CD4-positive, alpha-beta T cell (primary cell): ENCODE results near the gene HDHD3. TPM values are rescaled to one million over a fixed set of nuclear protein-coding genes. Genes with fewer than 3 reads are reported as not detected.

Experiments
- ATAC-seq: fragments of 200-7000 bp; cut with Tn5 transposase; one replicate; pipeline ENCODE4 v1.10.0; 2022; ENCODE audit warnings: mild to moderate bottlenecking; ENCODE audit not compliant: poor library complexity
- CTCF ChIA-PET: fragments of 350-600 bp; sonication (Branson Sonifier 250); formaldehyde crosslinking; loops from one replicate; lab custom pipeline; 2021; ENCODE audit warnings: antibody characterized with exemption, inconsistent platforms; lab: Charles Lee
- POLR2A ChIA-PET: fragments of 350-600 bp; sonication (Branson Sonifier 250); formaldehyde crosslinking; loops from one replicate; lab custom pipeline; 2021; ENCODE audit warnings: antibody characterized with exemption, inconsistent platforms; lab: Charles Lee
- DNase-seq, 14 experiments: peaks; one replicate each; pipeline ENCODE4 v3.0.0-alpha.2; 2013 to 2020; ENCODE audit warnings: mixed read lengths in 2 of 14
- H3K27ac ChIP-seq, 2 donors: one replicate each; pipeline versions ENCODE4 v1.5.1 to v1.7.0; 2013; ENCODE audit warnings: low read length in 2 of 2, low read depth in 1 of 2, mild to moderate bottlenecking in 1 of 2
- H3K27me3 ChIP-seq, 2 experiments: 1 replicate in 1 of 2; 2 replicates in 1 of 2; pipeline versions ENCODE4 v1.6.1 to v1.7.0; 2013; ENCODE audit warnings: low read length in 2 of 2, control low read depth in 1 of 2, mild to moderate bottlenecking in 1 of 2, moderate library complexity in 1 of 2; ENCODE audit not compliant: insufficient read depth in 2 of 2, control insufficient read depth in 1 of 2
- H3K36me3 ChIP-seq: one replicate; pipeline ENCODE4 v1.6.1; 2013; ENCODE audit warnings: low read length, control low read depth; ENCODE audit not compliant: insufficient read depth
- H3K4me1 ChIP-seq: one replicate; pipeline ENCODE4 v1.6.1; 2013; ENCODE audit warnings: low read length, control low read depth; ENCODE audit not compliant: insufficient read depth
- H3K4me3 ChIP-seq: one replicate; pipeline ENCODE4 v1.5.1; 2013; ENCODE audit warnings: mild to moderate bottlenecking, low read length, moderate library complexity
- H3K9me3 ChIP-seq, 2 experiments: 1 replicate in 1 of 2; 2 replicates in 1 of 2; pipeline versions ENCODE4 v1.6.1 to v1.7.0; 2013; ENCODE audit warnings: low read length in 2 of 2, mild to moderate bottlenecking in 2 of 2, control low read depth in 1 of 2, moderate library complexity in 1 of 2; ENCODE audit not compliant: control insufficient read depth in 1 of 2, insufficient read depth in 1 of 2
- H3K27ac Mint-ChIP-seq: one replicate; pipeline ENCODE4 v1.8.0; 2020; ENCODE audit warnings: mixed read lengths
- H3K27me3 Mint-ChIP-seq: one replicate; pipeline ENCODE4 v1.8.0; 2021; ENCODE audit warnings: mixed read lengths
- H3K36me3 Mint-ChIP-seq: one replicate; pipeline ENCODE4 v1.8.0; 2021; ENCODE audit warnings: low read depth, mixed read lengths
- H3K4me1 Mint-ChIP-seq: one replicate; pipeline ENCODE4 v1.8.0; 2021; ENCODE audit warnings: low read depth, mixed read lengths
- H3K4me3 Mint-ChIP-seq: one replicate; pipeline ENCODE4 v1.8.0; 2020; ENCODE audit warnings: mild to moderate bottlenecking, mixed read lengths
- H3K9me3 Mint-ChIP-seq: one replicate; pipeline ENCODE4 v1.8.0; 2020; ENCODE audit warnings: mixed read lengths
- CTCF ChIP-seq: fragments of 200-600 bp; IDR thresholded peaks from one replicate; pipeline ENCODE4 v1.8.0; 2022; ENCODE audit warnings: antibody characterized with exemption, mild to moderate bottlenecking
- intact Hi-C, 2 experiments: fragments of 100-400 bp; cut with DNase I in 1 of 2; cut with micrococcal nuclease in 1 of 2; formaldehyde crosslinking; loops; one replicate each; pipeline versions ENCODE4 v1.15.1 to v1.9.0; 2023 to 2025; cut with DNase I, micrococcal nuclease
- total RNA-seq, 174 experiments: library from RNA in 2 of 174; stranded (reverse) in 2 of 174; gene quantifications; one replicate each; pipeline ENCODE4 v1.2.3 and lab custom pipeline; 2021 to 2026

The HDHD3 gene
- total RNA-seq, 2 experiments from 2014 or later, result 12.8 to 13.2 TPM

DNA sequence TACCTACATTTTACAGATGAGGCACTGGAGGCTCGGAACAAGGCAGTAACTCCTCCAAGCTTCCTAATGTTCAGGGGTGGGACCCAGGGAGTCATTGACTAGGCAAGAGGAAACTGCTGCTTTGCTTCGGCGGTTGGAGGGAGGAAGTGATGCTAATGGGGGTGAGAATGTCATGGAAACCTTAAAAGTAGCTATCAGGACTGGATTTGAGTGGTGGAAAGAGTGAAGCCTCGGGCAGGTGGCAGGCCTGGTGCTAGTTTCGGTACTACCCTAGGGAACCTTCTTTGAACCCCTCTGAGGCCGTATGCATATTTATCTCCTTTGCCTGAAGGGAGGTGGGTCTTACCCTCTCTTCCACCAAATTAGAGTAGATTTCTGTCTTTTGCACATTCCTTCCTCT lies 25.8 kb downstream of the HDHD3 start:
- Mint-ChIP-seq H3K36me3 (no peaks in the 10 kb centered on the region), H3K27ac (no peak overlapping the region), H3K9me3 (no peaks in the 10 kb centered on the region), H3K4me3 (no peak overlapping the region), H3K4me1 (peaks cover 13% of the 10 kb centered on the region), H3K27me3 (peaks cover 58% of the 10 kb centered on the region)
- H3K36me3 ChIP-seq, result no peaks in the 10 kb centered on the region
- peak in 4 of 14 experiments; percentile 16 to 58 (median 43) for DNase-seq
- H3K9me3 ChIP-seq, result no peaks in the 10 kb centered on the region
- H3K4me3 ChIP-seq, result no peak overlapping the region
- ChIA-PET POLR2A (interaction anchor here (1.0 to 1.3 kb wide), 3 partner anchors 26 to 76 kb away, joined by 3 to 4 read pairs (median 3); partner anchors contain the start of genes ALAD, CDC26 and HDHD3), CTCF (interaction anchor here (1.7 to 2.1 kb wide), 2 partner anchors 11 to 50 kb away, joined by 4 to 6 read pairs; partner anchors contain the start of genes ALAD and WDR31)
- intact Hi-C loops, result no loop called here
- H3K4me1 ChIP-seq, result peaks cover 20% of the 10 kb centered on the region
- H3K27ac ChIP-seq, result no peak overlapping the region
- no peak for TF ChIP-seq CTCF
- peaks cover 8 to 15% of the 10 kb centered on the region in 2 experiments for H3K27me3 ChIP-seq
- no peak for ATAC-seq

DNA sequence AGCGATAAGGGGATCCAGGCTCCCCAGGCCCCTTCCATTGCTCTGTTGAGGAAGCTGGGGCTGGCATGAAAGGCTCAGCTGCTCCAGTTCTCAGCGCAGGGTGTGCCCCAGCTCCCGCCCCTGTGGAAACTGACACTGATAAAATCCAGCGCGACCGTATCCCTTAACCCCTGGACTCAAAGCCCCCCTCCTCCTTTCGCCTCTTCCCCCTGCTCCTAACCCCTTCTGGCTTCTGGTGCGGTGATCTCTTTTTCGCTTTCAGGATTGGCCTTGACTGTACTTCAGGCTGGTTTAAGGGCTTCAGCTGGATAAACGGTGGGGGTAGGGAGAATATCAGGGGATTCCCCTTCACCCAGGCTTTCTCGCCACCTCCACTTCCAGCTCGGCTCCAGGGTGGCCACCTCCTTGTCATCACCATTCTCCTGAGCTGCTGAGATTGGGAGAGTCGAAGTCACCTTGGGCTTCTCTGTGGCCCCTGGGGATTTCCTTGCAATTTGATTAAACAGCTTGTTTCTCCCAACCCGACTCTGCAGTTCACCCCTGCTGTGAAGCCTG lies 26.6 kb downstream of the HDHD3 start:
- ATAC-seq, result peak; percentile 16
- Mint-ChIP-seq H3K4me1 (peaks cover 13% of the 10 kb centered on the region), H3K27me3 (peaks cover 56% of the 10 kb centered on the region), H3K9me3 (no peaks in the 10 kb centered on the region), H3K4me3 (peak overlapping the region; percentile 80), H3K36me3 (no peaks in the 10 kb centered on the region), H3K27ac (no peak overlapping the region)
- intact Hi-C loops, result no loop called here
- Histone ChIP-seq H3K36me3 (no peaks in the 10 kb centered on the region), H3K9me3 (no peaks in the 10 kb centered on the region), H3K27me3 (peaks cover 8 to 15% of the 10 kb centered on the region in 2 experiments), H3K4me3 (peak overlapping the region; percentile 47), H3K4me1 (peaks cover 20% of the 10 kb centered on the region), H3K27ac (no peak overlapping the region)
- POLR2A ChIA-PET, result interaction anchor here (1.0 to 1.6 kb wide), 4 partner anchors 10 to 75 kb away, joined by 3 to 7 read pairs (median 4); partner anchors contain the start of genes ALAD, CDC26, HDHD3 and WDR31
- TF ChIP-seq CTCF, result no peak
- DNase-seq, result peak in 2 of 14 experiments; percentile 25 to 26
- CTCF ChIA-PET, result interaction anchor here (0.8 to 2.1 kb wide), 3 partner anchors 9 to 51 kb away, joined by 3 to 6 read pairs (median 4); partner anchors contain the start of genes ALAD and WDR31

DNA sequence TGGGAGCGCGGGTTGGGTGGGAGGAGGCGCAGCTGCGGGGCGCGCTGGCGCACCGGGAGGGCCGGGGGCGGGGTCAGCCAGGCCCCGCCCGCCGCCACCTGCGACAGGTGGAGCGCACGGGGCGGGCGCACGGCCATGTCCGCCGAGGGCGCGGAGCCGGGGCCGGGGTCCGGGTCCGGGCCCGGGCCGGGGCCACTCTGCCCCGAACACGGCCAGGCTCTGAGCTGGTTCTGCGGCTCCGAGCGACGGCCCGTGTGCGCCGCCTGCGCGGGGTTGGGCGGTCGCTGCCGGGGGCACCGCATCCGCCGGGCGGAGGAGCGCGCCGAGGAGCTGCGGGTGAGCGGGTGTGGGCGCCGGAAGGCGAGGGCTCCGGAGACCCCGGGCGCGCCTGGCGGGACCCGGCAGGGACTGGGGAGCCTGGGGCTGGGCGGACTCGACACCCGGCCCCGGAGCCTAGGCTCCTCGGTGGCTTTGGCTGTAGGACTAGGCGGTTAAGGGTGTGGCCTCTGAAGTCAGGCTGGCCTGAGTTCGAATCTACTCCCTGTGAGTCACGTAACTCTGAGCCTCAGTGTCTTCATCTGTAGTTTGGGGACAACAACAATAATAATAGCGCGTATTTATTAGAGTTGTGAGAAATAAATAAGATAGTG lies 27.2 kb downstream of the HDHD3 start, which contains the start of gene BSPRY:
Gene BSPRY, plus strand, starts transcription at position 97 of the 650 bp plus-strand sequence. Its CDS starts 39 bp downstream, at position 136.
- Mint-ChIP-seq H3K4me1 (peaks cover 13% of the 10 kb centered on the region), H3K9me3 (no peaks in the 10 kb centered on the region), H3K36me3 (no peaks in the 10 kb centered on the region), H3K27ac (no peak within 1 kb of the TSS), H3K27me3 (peaks cover 53% of the 10 kb centered on the region), H3K4me3 (peak within 1 kb of the TSS; percentile 81)
- no peak within 1 kb of the TSS for H3K27ac ChIP-seq
- H3K4me3 ChIP-seq, result peak within 1 kb of the TSS; percentile 47
- peak; percentile 81 for ATAC-seq
- POLR2A ChIA-PET, result interaction anchor here (1.3 to 1.6 kb wide), 2 partner anchors 10 to 27 kb away, joined by 4 to 7 read pairs; partner anchors contain the start of genes HDHD3 and WDR31
- H3K27me3 ChIP-seq, result peaks cover 8 to 15% of the 10 kb centered on the region in 2 experiments
- H3K9me3 ChIP-seq, result no peaks in the 10 kb centered on the region
- peak in 7 of 14 experiments; percentile 11 to 55 (median 34) for DNase-seq
- no peak for TF ChIP-seq CTCF
- intact Hi-C loops, result loop anchor here in 1 of 2 experiments (1.0 to 10.0 kb wide), 2 partner anchors 40 to 55 kb away; partner anchors contain the start of gene ALAD
- peaks cover 20% of the 10 kb centered on the region for H3K4me1 ChIP-seq
- CTCF ChIA-PET, result interaction anchor here (2.1 kb wide), 1 partner anchor 10 kb away, joined by 6 read pairs; the partner anchor contains the start of gene WDR31
- no peaks in the 10 kb centered on the region for H3K36me3 ChIP-seq
